Measurements from ENCODE around the gene PPFIA3. TPM values are rescaled to one million over a fixed set of nuclear protein-coding genes. Genes with fewer than 3 reads are reported as not detected.
A peak's percentile ranks its signal among the peaks of the same experiment; 100 is the strongest.

PPFIA3 gene
- total RNA-seq, 1 experiment from 2014 or later: 19.1 TPM

DNA sequence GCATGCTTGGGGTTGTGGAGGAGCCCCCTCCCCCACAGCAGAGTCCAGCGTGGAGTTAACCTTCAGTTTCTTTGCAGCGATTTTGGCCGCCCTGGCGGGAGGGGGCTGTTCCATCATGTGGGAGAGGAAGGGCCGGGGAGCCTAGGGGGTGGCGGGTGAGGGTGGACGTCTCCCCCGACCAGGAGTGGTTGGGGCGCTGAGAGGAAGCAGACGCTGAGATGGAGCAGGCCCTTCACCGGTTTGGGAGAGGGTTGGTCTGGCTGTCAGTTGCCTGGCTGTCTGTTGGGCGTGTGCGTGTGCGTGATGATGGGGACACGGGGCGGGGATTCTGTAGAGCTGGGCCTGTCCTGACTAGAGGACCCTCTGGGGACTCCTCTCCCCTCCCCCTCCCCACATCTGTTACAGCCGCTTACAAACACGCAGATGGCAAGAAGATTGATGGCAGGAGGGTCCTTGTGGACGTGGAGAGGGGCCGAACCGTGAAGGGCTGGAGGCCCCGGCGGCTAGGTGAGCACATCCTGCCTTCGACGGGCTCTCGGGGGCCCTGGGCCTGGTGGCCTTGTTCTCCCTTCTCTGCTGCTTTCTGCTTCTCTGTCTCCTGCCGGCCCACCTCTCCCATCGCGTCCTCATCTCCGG is 15.0 kb upstream of the PPFIA3 start:
- Histone ChIP-seq H3K9ac (ENCODE audit: extremely low read depth, insufficient read length, low read length) (no peak overlapping the region), H3T11ph (ENCODE audit: low read length) (no peak overlapping the region), H3K27me3 (ENCODE audit: insufficient read depth, low read length) (no peaks in the 10 kb centered on the region), H3K4me2 (ENCODE audit: insufficient read depth, insufficient read length, low read length) (no peak overlapping the region), H2BK15ac (ENCODE audit: low read depth, low read length) (no peak overlapping the region), H3K79me1 (ENCODE audit: insufficient read depth, low read depth, low read length, poor library complexity, severe bottlenecking) (no peaks in the 10 kb centered on the region), H3K18ac (ENCODE audit: insufficient read length, low read depth, low read length) (no peak overlapping the region), H3K79me2 (ENCODE audit: insufficient read depth, low read length) (no peaks in the 10 kb centered on the region), H2AK5ac (ENCODE audit: insufficient read length, low read length) (no peak overlapping the region), H4K20me1 (ENCODE audit: control insufficient read depth, insufficient read depth, insufficient read length) (no peaks in the 10 kb centered on the region), H4K5ac (ENCODE audit: insufficient read length, low read depth, low read length) (no peak overlapping the region), H3K14ac (ENCODE audit: insufficient read depth, low read length) (no peak overlapping the region), H3K4ac (ENCODE audit: low read depth, low read length) (no peak overlapping the region), H3K9me3 (ENCODE audit: control insufficient read depth, low read depth, low read length) (no peaks in the 10 kb centered on the region), H4K91ac (ENCODE audit: insufficient read length, low read depth, low read length) (no peak overlapping the region), H2BK5ac (ENCODE audit: insufficient read length, low read length) (no peak overlapping the region), H2BK12ac (ENCODE audit: insufficient read length, low read depth, low read length) (no peak overlapping the region), H2AFZ (ENCODE audit: low read length) (no peak overlapping the region), H4K8ac (replicated peaks; ENCODE audit: insufficient read length, low read depth, low read length) (no peak overlapping the region), H2BK120ac (ENCODE audit: low read depth, low read length, poor library complexity, severe bottlenecking) (no peak overlapping the region), H3K23me2 (ENCODE audit: insufficient read length, low read depth, low read length, poor library complexity, severe bottlenecking) (no peaks in the 10 kb centered on the region), H3K56ac (ENCODE audit: insufficient read length, low read depth, low read length) (no peak overlapping the region), H3K27ac (ENCODE audit: insufficient read length, low read depth, low read length) (no peak overlapping the region), H2BK20ac (ENCODE audit: low read depth, low read length, poor library complexity, severe bottlenecking) (no peak overlapping the region), H3K23ac (ENCODE audit: insufficient read length, low read depth, low read length) (no peak overlapping the region), H3K4me1 (ENCODE audit: insufficient read depth, low read length) (no peaks in the 10 kb centered on the region)
- Mint-ChIP-seq H3K9me3 (peaks cover 0 to 2% of the 10 kb centered on the region in 2 experiments; a peak in 2 of 5 replicates), H3K27me3 (ENCODE audit: low read depth) (no peaks in the 10 kb centered on the region; the same call in 1 of the 2 replicates), H3K4me1 (peaks cover 6 to 32% of the 10 kb centered on the region in 2 experiments), H3K4me3 (no peak overlapping the region), H3K36me3 (ENCODE audit: insufficient read depth in 1 of 3, low read depth in 3 of 3) (peaks cover 59 to 88% (median 86%) of the 10 kb centered on the region in 3 experiments), H3K27ac (peak overlapping the region in 2 of 3 experiments; percentile 61 to 90; a peak in 4 of 7 replicates)
- no peak for DNase-seq
- no CpG with 5 or more reads among the region's 30 CpGs for WGBS (ENCODE audit: extremely low coverage, insufficient read length, low lambda C conversion rate)
- TF ChIP-seq CTCF (conservative IDR thresholded peaks at IDR 0.05): no peak
